Ovary (tissue), 3 donors: ENCODE data around the gene DGKI.

Experiments used
- CTCF ChIP-seq, 3 donors: fragments of 450-650 bp in 2 of 3; fragments of 200-600 bp in 1 of 3; IDR thresholded peaks; one replicate each; pipeline versions ENCODE4 v1.5.1 to v1.8.0; 2016 to 2022; ENCODE audit warnings: antibody characterized with exemption in 3 of 3, mild to moderate bottlenecking in 1 of 3
- POLR2A ChIP-seq: fragments of 450-650 bp; IDR thresholded peaks from one replicate; pipeline ENCODE4 v1.6.1; 2017; ENCODE audit warnings: antibody characterized with exemption, mild to moderate bottlenecking, moderate library complexity
- donor health status: DM: no; HTN: no; CAD: no.

DNA sequence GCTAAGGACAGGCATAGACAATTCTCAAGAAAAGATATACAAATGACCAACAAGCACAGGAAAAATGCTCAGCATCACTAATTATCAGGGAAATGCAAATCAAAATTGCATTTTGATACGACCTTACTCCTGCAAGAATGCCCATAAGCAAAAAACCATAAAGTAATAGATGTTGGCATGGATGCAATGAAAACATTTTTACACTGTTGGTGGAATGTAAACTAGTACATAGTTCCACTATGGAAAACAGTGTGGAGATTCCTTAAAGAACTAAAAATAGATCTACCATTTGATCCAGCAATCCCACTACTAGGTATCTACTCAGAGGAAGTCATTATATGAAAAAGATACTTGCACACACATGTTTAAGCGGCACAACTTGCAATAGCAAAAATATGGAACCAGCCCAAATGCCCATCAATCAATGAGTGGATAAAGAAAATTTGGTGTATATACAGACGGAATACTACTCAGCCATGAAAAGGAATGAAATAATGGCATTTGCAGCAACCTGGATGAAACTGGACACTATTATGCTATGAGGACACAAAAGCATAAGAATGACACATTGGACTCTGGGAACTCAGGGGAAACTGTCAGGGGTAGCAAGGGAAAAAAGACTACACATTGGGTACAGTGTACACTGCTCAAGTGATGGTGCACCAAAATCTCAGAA, 59.3 kb downstream of the DGKI start:
- TF ChIP-seq CTCF (IDR thresholded peaks at IDR 0.05) (no peak), POLR2A (no peak)
